NT2/D1 (cell line): ENCODE data around the gene CHTOP.
A peak's percentile ranks its signal among the peaks of the same experiment; 100 is the strongest.

Source experiments
- DNase-seq: peaks from one replicate; pipeline ENCODE4 v3.0.0-alpha.2; 2011; ENCODE audit warnings: low read depth, low spot score
- H3K27me3 ChIP-seq: 2 replicates; pipeline ENCODE4 v1.6.0; 2011; ENCODE audit warnings: mild to moderate bottlenecking; ENCODE audit not compliant: insufficient read length, insufficient read depth
- H3K36me3 ChIP-seq: 2 replicates; pipeline ENCODE4 v1.6.1; 2011; ENCODE audit warnings: mild to moderate bottlenecking, low read length, mixed read lengths; ENCODE audit not compliant: insufficient read depth, insufficient read length
- H3K4me1 ChIP-seq: 2 replicates; pipeline ENCODE4 v1.5.1; 2011; ENCODE audit not compliant: insufficient read depth, insufficient read length
- H3K4me3 ChIP-seq: 2 replicates; pipeline ENCODE4 v1.5.1; 2011; ENCODE audit warnings: low read depth; ENCODE audit not compliant: insufficient read length
- H3K9ac ChIP-seq: 2 replicates; pipeline ENCODE4 v1.6.0; 2011; ENCODE audit warnings: low read depth; ENCODE audit not compliant: insufficient read length
- H3K9me3 ChIP-seq: 2 replicates; pipeline ENCODE4 v1.5.1; 2011; ENCODE audit warnings: mild to moderate bottlenecking, low read length; ENCODE audit not compliant: insufficient read depth
- SUZ12 ChIP-seq: IDR thresholded peaks from 2 replicates; pipeline ENCODE4 v1.6.1; 2011; ENCODE audit not compliant: insufficient read length, insufficient read depth; ENCODE audit errors: extremely low read depth
- YY1 ChIP-seq: IDR thresholded peaks from 2 replicates; pipeline ENCODE4 v1.6.1; 2011; ENCODE audit not compliant: insufficient read length, insufficient read depth
- ZNF274 ChIP-seq: IDR thresholded peaks from 2 replicates; pipeline ENCODE4 v1.6.1; 2011; ENCODE audit warnings: mild to moderate bottlenecking, low read depth, low read length

CHTOP gene

GRCh38 chr1:153619171-153619570 lies 14.7 kb upstream of the CHTOP start:
- H3K4me1 ChIP-seq: peaks cover 24% of the 10 kb centered on the region
- no peak for TF ChIP-seq ZNF274
- no peak for TF ChIP-seq SUZ12
- no peak for TF ChIP-seq YY1
- H3K4me3 ChIP-seq: no peak overlapping the region
- no peak overlapping the region for H3K9ac ChIP-seq
- H3K9me3 ChIP-seq: 0 out of 2 replicates have a peak, but pooled peaks cover 11% of the 10 kb centered on the region
- no peaks in the 10 kb centered on the region for H3K27me3 ChIP-seq
- no peak for DNase-seq
- H3K36me3 ChIP-seq: peaks cover 64% of the 10 kb centered on the region

GRCh38 chr1:153623101-153623500 lies 10.8 kb upstream of the CHTOP start:
- peak; percentile 61 for DNase-seq
- Histone ChIP-seq H3K4me1 (peaks cover 11% of the 10 kb centered on the region), H3K4me3 (no peak overlapping the region), H3K9me3 (0 out of 2 replicates have a peak, but pooled peaks cover 11% of the 10 kb centered on the region), H3K27me3 (no peaks in the 10 kb centered on the region), H3K9ac (no peak overlapping the region), H3K36me3 (peaks cover 79% of the 10 kb centered on the region)
- no peak for TF ChIP-seq ZNF274
- TF ChIP-seq SUZ12: no peak
- TF ChIP-seq YY1: no peak

- Histone ChIP-seq H3K9ac (no peak overlapping the region), H3K27me3 (no peaks in the 10 kb centered on the region), H3K9me3 (0 out of 2 replicates have a peak, but pooled peaks cover 7% of the 10 kb centered on the region), H3K4me3 (no peak overlapping the region), H3K4me1 (peaks cover 30% of the 10 kb centered on the region), H3K36me3 (peaks cover 60% of the 10 kb centered on the region)
- DNase-seq: no peak
- TF ChIP-seq ZNF274: no peak
- TF ChIP-seq SUZ12: no peak
- TF ChIP-seq YY1: no peak
Observed at GRCh38 chr1:153624965-153625611, 8.8 kb upstream of the CHTOP start.

DNA sequence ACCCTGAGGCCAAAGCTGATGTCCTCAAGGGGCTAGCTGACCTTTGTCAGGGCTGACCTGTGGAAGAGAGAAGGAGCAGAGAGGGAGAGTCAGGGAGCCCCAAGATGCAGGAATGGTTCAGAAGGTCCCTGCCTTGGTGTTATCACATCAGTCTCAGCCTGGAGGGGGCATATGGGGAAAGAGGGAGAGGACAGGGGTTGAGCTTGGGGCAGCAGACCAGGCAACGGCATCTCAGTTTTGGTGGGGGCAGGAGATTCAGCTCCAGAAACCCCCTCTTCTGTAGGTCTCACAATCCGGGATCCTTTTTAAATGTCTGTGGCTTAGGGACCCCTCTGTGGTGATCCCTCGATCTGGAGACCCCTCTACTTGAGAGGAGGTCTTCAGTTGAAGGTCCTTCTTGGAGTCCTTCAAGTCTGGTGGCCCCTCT lies 7.4 kb upstream of the CHTOP start:
- H3K36me3 ChIP-seq: peaks cover 48% of the 10 kb centered on the region
- no peaks in the 10 kb centered on the region for H3K9me3 ChIP-seq
- H3K9ac ChIP-seq: peak overlapping the region; percentile 91
- DNase-seq: no peak
- peak overlapping the region; percentile 75 for H3K4me3 ChIP-seq
- TF ChIP-seq SUZ12 (no peak), YY1 (no peak), ZNF274 (no peak)
- no peaks in the 10 kb centered on the region for H3K27me3 ChIP-seq
- H3K4me1 ChIP-seq: peaks cover 34% of the 10 kb centered on the region

GRCh38 chr1:153626904-153627714 lies 6.8 kb upstream of the CHTOP start, which contains the start of gene S100A13:
TSS of gene S100A13 (minus strand) at chr1:153627505. CDS start at chr1:153626472, 1,033 bp downstream.
- TF ChIP-seq YY1 (peak; percentile 20), ZNF274 (no peak), SUZ12 (no peak)
- peaks cover 34% of the 10 kb centered on the region for H3K4me1 ChIP-seq
- H3K36me3 ChIP-seq: peaks cover 44% of the 10 kb centered on the region
- peak; percentile 99 for DNase-seq
- H3K27me3 ChIP-seq: no peaks in the 10 kb centered on the region
- H3K9ac ChIP-seq: peak within 1 kb of the TSS; percentile 91
- no peaks in the 10 kb centered on the region for H3K9me3 ChIP-seq
- H3K4me3 ChIP-seq: peak within 1 kb of the TSS; percentile 75

GRCh38 chr1:153627715-153628626 lies 5.9 kb upstream of the CHTOP start, which contains the start of gene S100A1:
TSS of gene S100A1 (plus strand) at chr1:153628434. CDS start at chr1:153630522, 2,088 bp downstream.
- Histone ChIP-seq H3K27me3 (no peaks in the 10 kb centered on the region), H3K9me3 (no peaks in the 10 kb centered on the region), H3K9ac (peak within 1 kb of the TSS; percentile 91), H3K4me3 (peak within 1 kb of the TSS; percentile 75), H3K4me1 (peaks cover 34% of the 10 kb centered on the region), H3K36me3 (peaks cover 39% of the 10 kb centered on the region)
- DNase-seq: no peak
- TF ChIP-seq YY1 (no peak), SUZ12 (no peak), ZNF274 (no peak)
